ENCODE measurements around the gene FAM53C. TPM values are rescaled to one million over a fixed set of nuclear protein-coding genes. Genes with fewer than 3 reads are reported as not detected.

Gene FAM53C
- total and polyA plus RNA-seq, 8 donors = 23.9 to 43.4 (median 41.4) TPM

GRCh38 chr5:138340008-138340407, 1.9 kb downstream of the FAM53C start:
- DNase-seq = no peak
- H3K9me3 ChIP-seq = no peaks in the 10 kb centered on the region
- H3K4me1 ChIP-seq = peaks cover 13 to 56% of the 10 kb centered on the region in 2 donors
- peak overlapping the region in 1 of 2 donors; percentile 79 for H3K4me3 ChIP-seq
- no peak for TF ChIP-seq CTCF (IDR thresholded peaks at IDR 0.05)
- no peaks in the 10 kb centered on the region for H3K27me3 ChIP-seq
- peaks cover 0 to 41% of the 10 kb centered on the region in 2 donors for H3K36me3 ChIP-seq
- no peak for ATAC-seq
- H3K27ac ChIP-seq = peak overlapping the region in 1 of 2 donors; percentile 94
- intact Hi-C loops (cut with DNase I) = no loop called here

GRCh38 chr5:138344887-138345622, 7.0 kb downstream of the FAM53C start:
- H3K27ac ChIP-seq = no peak overlapping the region
- no peak for DNase-seq
- TF ChIP-seq CTCF (IDR thresholded peaks at IDR 0.05) = no peak
- peaks cover 0 to 79% of the 10 kb centered on the region in 2 donors for H3K36me3 ChIP-seq
- H3K27me3 ChIP-seq = no peaks in the 10 kb centered on the region
- no peak overlapping the region for H3K4me3 ChIP-seq
- H3K4me1 ChIP-seq = peaks cover 7 to 36% of the 10 kb centered on the region in 2 donors
- H3K9me3 ChIP-seq = no peaks in the 10 kb centered on the region
- intact Hi-C loops (cut with DNase I) = no loop called here
- no peak for ATAC-seq

GRCh38 chr5:138346889-138347288, 8.8 kb downstream of the FAM53C start:
- Histone ChIP-seq H3K4me3 (no peak overlapping the region), H3K36me3 (peaks cover 0 to 69% of the 10 kb centered on the region in 2 donors), H3K27me3 (no peaks in the 10 kb centered on the region), H3K9me3 (no peaks in the 10 kb centered on the region), H3K4me1 (peaks cover 0 to 19% of the 10 kb centered on the region in 2 donors), H3K27ac (no peak overlapping the region)
- ATAC-seq (no peak), DNase-seq (no peak)
- no peak for TF ChIP-seq CTCF (IDR thresholded peaks at IDR 0.05)
- intact Hi-C loops (cut with DNase I) = no loop called here

GRCh38 chr5:138349852-138350562, 11.9 kb downstream of the FAM53C start:
- Histone ChIP-seq H3K9me3 (peaks cover 0 to 4% of the 10 kb centered on the region in 2 donors), H3K4me1 (peaks cover 8 to 13% of the 10 kb centered on the region in 2 donors), H3K4me3 (no peak overlapping the region), H3K27me3 (no peaks in the 10 kb centered on the region), H3K36me3 (peaks cover 0 to 38% of the 10 kb centered on the region in 2 donors), H3K27ac (no peak overlapping the region)
- DNase-seq (no peak), ATAC-seq (no peak)
- TF ChIP-seq CTCF (IDR thresholded peaks at IDR 0.05) = no peak
- intact Hi-C loops (cut with DNase I) = no loop called here

GRCh38 chr5:138350563-138350890, 12.5 kb downstream of the FAM53C start:
- TF ChIP-seq CTCF (IDR thresholded peaks at IDR 0.05) = no peak
- no peaks in the 10 kb centered on the region for H3K27me3 ChIP-seq
- intact Hi-C loops (cut with DNase I) = no loop called here
- H3K27ac ChIP-seq = no peak overlapping the region
- no peak for DNase-seq
- no peak overlapping the region for H3K4me3 ChIP-seq
- peaks cover 0 to 4% of the 10 kb centered on the region in 2 donors for H3K9me3 ChIP-seq
- H3K4me1 ChIP-seq = peaks cover 12 to 18% of the 10 kb centered on the region in 2 donors
- no peak for ATAC-seq
- peaks cover 0 to 33% of the 10 kb centered on the region in 2 donors for H3K36me3 ChIP-seq
